ENCODE results near the gene ANKRD36B.
"Not testable (repeated sequence)": the region's sequence is repeated elsewhere in the genome, so short reads cannot be mapped to it uniquely, and the experiment has no call there.

DNA sequence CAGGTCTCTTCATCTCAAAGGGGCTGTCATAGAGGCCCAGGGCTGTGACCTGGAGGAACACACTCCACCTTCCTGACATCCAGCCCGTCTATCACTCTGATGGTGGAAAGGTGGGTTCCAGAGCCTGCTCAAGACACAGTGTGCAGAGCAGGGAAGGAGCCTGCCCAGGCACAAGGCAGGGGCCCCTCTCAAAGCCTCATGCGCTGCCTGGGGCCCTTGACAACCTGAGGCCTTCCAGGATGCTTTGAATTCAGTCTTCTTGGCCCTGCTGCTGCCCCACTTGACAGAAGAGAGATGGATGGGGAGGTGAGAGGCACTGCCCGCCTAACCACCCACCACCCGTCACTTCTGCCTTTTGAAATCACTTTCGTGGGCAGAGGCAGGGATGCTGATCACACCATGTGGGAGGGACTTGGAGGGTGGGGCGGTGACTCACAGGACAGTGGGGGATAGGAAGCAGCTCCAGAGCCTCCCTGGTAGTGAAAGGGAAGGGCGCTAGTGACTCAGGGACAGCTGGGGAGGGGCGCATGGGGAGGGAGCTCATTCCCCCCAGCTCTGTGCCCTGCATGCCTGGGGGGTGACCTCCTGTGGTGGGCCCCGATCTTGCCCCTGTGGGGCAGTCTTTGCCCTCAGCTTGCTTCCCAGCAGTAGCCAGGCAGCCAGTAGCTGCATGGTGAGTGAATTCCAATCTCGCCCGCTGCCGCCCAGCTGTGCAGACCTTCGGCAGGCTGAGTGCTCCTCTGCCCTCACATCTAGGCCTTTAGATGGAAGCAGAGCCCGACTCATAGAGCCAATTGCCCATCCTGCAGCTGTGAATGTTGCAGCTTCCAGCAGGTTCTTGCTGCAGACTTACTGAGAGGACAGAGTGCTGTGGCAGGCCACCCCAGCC, 29.5 kb upstream of the ANKRD36B start:
- TF ChIP-seq, protein P1, sequence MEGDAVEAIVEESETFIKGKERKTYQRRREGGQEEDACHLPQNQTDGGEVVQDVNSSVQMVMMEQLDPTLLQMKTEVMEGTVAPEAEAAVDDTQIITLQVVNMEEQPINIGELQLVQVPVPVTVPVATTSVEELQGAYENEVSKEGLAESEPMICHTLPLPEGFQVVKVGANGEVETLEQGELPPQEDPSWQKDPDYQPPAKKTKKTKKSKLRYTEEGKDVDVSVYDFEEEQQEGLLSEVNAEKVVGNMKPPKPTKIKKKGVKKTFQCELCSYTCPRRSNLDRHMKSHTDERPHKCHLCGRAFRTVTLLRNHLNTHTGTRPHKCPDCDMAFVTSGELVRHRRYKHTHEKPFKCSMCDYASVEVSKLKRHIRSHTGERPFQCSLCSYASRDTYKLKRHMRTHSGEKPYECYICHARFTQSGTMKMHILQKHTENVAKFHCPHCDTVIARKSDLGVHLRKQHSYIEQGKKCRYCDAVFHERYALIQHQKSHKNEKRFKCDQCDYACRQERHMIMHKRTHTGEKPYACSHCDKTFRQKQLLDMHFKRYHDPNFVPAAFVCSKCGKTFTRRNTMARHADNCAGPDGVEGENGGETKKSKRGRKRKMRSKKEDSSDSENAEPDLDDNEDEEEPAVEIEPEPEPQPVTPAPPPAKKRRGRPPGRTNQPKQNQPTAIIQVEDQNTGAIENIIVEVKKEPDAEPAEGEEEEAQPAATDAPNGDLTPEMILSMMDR (IDR thresholded peaks at IDR 0.05), result not testable (repeated sequence)
- TF ChIP-seq EP300 (IDR thresholded peaks at IDR 0.05), result not testable (repeated sequence)
